SKM-1 treated with dmso at 0.1 percent for 144 hours (cell line): ENCODE results near the gene CHMP6.

Source experiments
- DNase-seq: peaks from one replicate; lab custom pipeline; 2025; ENCODE audit not compliant: unreplicated experiment; lab: John Stamatoyannopoulos, UW

The CHMP6 gene

DNA sequence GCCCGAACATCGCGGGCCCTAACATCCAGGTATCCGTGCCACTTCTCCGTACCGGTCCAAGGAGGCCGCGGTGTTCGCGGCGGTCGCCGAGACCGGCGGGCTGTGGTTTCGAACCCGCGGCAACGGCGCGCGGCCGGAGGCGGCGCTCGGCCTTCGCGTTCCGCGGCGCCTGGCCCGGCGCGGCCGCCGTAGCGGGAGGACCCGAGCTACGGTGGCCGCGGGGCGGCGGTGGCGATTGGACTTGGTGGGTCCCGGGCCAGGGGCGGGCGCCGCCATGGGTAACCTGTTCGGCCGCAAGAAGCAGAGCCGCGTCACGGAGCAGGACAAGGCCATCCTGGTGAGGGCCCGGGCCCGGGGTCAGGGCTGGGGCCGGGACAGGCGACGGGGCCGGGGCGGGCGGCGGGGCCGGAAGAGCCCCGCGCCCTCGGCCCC is at the start of gene CHMP6:
TSS of gene CHMP6 (plus strand) at position 197 of the 432 bp plus-strand sequence. CDS start at position 275, 78 bp downstream.
- peak; percentile 57 for DNase-seq

DNA sequence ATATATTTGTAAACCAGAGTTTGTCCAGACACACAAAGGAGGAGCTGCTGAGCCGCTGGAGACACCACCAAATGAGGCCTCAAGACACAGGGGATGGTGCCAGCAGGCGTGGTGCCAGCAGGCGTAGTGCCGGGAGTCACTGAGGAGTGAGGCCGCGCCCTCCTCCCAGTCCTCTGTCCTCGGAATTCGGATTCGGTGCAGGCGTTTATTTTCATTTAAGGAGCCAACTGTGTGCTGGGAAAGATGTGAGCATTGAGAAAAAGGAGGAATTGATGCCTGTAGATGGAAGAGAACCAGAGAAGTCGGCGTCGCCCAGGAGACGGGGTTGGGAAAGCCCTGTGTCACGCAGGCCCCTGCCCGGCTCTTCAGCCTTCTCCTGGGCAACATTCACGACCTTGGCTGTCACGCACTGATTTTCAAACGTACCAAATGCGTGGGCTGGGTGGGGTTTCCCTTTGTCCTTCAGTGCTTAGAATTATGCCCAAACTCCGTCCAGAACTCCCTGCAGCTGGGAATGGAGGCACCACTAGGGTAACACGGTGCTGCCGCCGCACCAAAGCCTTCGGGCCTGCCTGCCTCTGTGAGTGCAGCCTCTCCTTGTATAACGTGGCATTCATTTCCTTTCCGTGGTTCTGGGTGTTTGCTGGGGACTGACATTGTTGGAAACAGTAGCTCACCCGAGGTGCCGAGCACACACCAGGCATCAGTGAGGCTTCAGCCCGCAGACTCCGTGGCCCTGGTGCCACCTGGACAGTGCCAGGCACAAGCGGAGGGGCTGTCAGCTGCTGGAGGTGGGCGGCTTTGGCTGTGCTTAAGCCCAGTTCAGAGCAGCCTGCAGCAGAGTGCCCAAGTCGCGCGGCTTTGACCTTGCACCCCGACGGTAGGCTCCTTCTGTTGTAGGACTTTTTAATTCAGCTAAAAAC is 49.0 kb upstream of the CHMP6 start:
- no peak for DNase-seq

DNA sequence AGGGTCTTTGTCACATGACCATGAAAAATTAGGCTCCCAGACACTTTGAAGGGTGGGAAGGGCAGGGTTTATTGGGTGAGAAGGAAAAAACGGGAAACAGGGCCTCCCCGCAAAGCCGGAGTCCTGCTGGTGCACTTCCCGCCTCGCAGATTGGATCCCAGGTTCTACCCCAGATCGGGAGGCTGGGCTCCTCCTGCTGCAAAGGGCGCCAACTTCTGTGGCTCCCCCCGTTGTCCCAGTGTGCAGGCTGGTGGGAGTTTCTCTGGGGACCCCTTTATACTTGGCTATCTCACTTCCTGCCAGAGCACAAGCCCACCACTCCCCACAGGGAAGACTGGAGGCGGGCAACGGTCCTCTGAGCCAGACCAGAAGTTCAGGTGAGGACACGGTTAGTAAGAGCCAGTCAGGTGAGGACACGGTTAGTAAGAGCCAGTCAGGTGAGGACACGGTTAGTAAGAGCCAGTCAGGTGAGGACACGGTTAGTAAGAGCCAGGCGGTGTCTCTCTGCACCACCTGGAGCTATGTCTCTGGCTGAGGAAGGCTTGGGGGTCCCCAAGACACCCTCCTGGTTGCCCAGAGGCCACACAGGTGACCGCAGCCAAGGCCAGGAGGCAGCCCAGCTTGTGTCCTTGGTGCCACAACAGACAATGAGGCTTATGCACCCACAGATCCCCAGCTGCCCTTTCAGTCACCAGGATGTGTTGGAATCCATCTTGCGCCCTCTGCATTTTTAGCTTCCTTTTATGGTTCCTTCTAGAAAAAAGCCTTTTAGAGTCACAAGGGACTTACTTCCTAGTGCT is 48.1 kb upstream of the CHMP6 start:
- DNase-seq: no peak

DNA sequence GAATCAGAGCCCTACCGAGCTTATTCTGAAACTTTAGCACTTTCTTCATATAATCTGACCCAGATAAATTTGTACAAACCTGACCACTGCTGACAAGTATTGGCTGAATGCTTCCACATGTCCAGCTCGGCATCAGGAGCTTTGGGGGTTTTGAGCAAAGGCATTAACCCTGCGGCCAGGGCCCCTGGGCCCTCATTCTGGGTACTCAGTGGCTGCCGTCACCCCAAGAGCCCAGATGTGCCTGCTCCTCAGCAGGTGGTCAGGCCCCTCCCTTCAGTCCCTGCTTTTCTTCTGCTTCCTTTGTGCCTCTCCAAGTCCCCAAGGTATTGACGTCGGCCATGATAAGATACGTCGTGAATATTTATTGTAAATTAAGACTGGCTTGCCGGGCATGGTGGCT is 47.3 kb upstream of the CHMP6 start:
- DNase-seq: no peak

DNA sequence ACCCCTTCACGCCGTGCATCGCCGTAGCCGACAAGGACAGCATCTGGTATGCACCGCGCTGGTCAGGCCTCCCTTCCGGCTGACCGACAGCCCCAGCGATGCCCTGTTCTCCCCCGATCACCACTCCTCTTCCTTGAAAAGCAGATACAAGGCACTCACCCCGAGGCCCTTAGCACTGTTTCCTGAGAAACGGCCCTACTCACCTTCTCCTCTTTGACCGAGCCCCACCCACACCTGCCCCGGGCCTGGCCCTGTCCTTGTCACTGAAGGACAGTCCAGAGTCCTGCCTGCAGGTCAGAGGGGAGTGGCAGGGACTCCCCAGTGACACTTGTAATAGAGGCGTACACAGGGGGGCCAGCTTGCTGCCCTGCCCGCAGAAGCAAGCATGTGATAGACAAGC is 45.9 kb upstream of the CHMP6 start:
- DNase-seq: no peak

DNA sequence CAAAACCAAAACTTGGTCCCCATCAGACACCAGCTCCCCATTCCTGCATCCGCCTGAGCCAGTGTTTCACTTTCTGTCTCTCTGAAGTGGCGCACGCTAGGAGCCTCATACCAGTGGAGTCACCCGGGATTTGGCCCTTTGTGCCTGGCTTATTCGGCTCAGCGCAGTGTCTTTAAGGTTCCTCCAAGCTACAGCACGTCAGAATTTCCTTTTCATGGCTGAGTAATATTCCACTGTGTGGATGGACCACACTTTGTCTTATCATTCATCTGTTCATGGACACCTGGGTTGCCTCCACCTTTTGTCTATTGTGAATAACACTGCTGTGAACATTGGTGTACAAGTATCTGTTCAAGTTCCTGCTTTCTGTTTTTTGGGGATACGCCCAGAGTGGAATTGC is 45.2 kb upstream of the CHMP6 start:
- DNase-seq: no peak

DNA sequence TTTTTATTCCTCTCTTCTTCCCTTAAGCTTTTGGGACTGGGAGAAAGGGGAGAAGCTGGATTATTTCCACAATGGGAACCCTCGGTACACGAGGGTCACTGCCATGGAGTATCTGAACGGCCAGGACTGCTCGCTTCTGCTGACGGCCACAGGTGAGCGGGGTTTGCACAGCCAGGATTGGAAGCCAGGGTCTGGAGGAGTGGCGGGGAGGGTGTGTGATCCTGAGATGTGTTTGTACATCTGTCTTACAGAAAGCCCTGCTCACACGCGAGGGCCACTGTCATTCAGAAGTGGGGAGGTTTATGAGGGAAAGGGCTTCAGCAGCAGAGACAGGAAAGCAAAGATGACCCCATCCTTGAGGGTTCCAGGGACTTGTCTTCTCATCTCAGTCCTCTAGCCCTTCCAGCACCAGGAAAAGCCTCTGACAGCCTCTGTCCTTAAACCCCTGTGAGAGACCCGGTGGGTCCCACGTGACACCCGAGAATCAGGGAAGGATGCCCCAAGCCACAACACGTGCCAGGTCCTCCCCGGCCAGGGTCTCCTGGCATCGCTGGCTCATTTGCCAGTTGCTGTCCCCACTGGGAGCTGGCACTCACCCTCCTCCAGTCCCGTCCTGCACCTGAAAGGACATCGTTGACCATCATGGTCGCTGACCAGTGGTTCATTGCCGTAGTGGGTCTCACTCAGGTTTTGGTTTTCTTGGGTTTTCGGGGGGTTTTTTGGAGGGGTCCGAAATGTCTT is 44.3 kb upstream of the CHMP6 start:
- DNase-seq: no peak

DNA sequence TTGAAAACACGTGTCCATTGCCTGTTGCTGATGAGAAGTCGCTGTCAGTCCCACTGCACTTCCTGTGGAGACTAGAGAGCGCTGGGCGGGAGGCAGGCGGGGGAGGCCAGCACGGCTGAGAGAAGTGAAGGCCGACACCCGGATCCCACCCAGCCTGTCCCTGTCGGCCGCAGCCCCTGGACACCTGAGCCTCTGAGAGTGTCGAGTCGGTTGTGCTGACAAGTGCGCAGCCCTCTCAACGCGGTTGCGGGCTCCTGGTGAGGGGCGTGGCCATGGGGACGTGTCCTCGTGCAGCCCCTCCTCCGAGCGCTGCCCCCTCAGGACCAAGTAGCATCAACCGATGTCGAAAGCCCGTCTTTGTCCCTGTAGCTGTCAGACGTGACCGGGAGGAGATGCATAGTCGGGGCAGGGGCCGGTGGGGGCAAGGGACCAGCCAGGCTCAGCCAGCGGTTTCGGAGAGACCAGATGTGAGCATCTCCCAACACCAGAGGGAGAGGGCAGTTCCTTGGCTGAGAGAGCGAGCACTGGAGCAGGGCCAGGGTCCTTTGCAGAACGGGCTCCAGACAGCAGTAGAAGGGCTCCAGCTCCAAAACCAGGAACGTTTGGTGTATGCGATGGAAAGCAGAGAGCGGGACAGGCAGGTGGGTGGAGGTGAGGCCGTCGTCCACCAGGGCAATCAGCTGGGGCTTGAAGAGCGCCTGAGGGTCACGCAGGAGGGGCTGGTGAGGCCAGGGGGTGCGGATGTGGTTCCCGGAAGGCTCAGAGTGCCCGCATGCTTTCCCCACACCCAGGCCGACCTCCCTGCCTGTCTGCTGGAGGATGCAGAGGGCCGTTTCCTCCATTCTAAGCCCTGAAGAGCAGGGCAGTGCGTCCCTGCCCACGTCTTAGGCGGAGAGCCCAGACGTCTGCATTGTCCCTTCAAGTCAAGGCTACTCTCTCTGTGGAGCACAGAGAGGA is 43.3 kb upstream of the CHMP6 start:
- no peak for DNase-seq

DNA sequence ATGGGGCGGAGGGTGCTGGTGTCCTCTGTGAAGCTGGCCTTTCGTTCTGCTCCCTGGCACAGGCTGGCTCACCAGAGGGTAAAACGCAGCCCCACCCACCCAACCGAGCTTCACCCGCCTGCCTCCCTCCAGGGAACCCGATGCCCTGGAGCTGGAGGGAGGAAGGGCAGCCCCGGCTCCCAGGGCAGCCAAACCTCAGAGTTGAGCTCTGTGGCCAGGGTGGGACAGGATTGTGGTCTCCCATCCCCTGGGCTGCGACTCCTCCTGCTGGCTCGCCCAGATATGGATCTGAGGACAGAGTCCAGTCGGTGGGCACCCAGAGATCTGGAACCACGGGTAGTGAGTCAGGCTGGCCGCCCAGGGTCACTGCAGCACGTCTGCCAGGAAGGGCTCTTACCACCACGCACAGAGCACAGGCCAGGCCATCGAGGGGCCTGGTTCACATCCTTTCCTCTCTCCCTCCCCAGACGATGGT is 42.6 kb upstream of the CHMP6 start:
- no peak for DNase-seq

DNA sequence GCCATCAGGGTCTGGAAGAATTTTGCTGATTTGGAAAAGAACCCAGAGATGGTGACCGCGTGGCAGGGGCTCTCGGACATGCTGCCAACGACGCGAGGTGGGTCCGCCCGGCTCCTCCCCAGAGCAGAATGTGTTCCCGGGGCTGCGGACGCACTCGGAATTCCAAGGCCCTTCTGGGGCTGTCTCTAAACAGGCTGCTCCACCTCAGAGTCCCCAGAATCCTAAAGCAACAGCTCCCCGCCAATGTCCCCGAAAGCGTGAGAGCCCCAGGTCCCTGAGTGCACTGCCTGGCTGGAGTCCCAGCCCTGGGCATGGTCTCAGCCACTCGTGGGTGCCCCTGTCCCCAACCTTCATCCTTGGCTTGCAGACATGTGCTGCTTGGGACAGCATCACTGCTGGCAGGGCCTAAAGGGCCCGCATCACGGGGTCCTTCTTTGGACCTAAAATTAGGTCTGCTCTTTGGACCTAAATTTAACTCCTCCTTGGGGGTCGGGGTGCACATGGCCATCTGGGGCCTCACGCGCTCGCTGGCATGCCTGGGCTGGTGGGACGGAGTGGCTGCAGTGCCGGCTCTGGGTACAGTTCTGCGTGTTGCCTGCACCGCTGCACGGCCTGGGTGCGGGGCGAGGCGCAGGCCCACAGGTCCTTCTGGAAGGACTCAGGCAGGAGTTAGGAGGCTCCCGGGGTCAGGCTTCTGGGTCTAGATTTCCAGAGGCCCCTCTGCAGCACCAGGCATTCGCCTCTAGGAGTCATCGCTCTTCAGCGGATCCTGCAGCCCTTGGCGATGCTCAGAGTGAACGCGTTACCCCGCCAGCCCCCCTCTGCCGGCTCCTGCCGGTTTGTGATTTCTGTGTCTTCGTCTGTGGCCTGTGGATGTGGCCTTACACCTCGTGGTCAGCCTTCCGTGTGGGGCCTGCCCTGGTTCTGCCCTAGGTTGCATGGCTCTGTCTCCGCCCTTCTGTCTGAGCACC is 41.9 kb upstream of the CHMP6 start:
- no peak for DNase-seq

DNA sequence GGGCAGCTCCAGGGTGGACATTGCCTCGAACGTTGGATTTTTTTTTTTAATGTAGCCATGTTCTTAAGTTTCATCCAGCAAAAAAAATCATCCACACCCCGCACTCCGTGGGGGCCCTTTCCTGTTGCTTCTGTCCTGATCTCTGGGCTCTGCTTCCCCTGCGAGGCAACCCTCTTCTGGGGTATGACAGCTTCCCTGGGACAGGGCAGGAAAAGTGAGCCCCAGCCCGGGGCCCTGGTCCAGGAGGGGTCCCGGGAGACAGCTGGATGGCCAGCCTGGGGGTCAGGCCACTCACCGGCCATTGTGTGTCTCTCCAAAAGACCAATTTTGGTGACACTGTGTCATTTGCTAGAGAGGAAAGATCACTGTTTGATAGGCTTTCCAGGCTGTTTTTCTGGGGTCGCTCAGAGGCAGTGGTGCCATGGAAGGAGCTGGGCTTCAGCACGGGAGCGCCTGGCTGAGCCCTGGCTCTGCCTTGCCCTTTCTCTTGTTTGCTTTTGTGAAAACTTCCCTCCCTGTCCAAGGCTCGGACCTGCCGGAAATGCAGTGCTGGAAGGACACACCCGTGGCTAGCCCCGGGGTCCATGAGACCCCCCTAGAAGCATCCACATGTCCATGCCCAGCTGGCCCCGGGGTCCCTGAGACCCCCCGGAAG is 41.0 kb upstream of the CHMP6 start:
- no peak for DNase-seq

DNA sequence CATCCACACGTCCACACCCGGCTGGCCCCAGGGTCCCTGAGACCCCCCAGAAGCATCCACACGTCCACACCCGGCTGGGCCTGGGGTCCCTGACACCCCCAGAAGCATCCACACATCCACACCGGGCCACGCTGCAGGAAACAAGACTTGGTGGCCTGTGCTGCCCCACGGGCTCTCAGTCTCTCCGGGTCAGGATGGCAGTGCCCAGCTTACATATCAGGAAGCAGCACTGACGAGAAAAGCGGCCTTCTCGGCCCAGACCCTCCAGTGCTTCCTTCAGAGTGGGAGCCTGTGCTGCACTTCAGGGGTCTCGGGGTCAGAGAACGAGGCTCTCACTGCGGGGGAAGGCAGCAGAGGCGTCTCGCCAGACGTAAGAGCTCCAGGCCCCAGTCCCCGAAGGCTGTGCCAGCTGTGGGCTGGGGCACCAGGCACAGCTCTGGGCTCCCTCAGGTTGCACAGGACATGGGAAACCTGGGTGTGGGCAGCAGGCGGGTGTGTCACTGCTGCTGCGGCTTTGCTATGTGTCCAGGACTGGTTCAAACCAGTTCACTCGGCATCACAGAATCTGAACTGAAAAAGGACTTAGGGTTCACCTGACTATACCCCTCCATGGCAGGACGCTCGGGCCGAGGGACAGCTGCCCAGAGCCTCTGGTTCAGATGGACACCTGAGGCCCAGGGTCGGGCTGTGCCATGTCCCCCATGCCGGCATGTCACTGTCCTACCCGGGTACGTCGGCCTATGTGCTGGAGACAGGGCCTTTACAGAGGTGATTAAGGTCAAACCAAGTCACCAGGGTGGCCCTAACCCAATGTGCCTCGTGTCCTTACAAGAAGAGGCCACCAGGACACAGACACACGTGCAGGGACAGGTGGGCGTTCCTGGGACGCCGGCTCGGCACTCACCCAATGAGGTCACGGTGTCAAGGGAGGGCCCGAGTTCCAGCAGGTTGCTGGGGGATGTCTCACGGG is 40.2 kb upstream of the CHMP6 start:
- DNase-seq: no peak

DNA sequence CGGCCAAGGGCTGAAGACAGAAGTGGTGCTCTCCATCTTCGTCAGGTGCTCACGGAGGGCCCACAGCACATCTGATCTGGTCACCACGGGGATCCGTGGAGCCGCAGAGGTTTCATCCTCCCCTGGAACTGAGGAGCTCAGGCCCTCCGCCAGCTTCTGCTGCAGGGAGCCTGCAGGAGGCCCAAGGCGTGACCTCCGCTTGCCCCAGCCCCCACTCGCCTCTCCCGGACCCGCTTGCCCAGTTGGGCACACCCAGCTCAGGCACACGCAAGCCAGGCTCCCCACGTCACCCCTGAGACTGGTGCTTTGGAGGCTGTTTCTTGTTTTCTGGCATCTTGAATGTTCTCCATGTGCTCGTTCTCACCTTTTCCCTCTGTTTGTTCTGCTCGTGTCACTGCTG is 39.4 kb upstream of the CHMP6 start:
- DNase-seq: no peak

DNA sequence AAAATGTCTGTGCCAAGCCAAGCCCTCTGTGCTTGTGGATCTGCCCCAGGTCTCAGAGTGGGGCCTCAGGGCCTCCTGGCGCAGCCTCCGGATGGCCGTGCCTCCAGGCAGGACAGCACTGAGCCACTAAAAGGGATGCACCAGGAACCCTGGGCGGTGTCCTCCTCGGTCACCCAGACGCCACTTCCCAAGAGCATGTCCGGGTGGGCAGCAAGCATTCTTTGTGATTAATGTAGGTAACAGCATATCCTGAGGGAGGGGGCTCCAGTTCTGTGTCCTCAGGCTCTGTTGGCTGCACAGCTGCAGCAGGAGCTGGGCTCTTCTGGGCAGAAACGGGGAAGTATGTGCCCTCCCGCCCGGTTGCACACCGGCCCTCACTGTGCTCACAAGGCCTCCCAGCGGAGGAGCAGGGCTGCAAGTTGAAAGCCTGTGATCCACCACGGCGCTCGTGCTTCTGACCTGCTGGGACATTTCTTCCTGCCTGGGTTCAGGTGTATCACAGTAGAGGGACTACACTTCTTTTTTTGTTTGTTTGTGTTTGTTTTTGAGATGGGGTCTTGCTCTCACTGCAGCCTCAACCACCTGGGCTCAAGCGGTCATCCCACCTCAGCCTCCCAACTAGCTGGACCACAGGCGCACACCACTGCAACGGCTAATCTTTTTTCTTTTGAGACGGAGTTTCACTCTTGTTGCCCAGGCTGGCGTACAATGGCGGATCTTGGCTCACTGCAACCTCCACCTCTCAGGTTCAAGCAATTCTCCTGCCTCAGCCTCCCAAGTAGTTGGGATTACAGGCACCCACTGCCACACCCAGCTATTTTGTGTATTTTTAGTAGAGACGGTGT is 37.9 kb upstream of the CHMP6 start:
- DNase-seq: no peak

DNA sequence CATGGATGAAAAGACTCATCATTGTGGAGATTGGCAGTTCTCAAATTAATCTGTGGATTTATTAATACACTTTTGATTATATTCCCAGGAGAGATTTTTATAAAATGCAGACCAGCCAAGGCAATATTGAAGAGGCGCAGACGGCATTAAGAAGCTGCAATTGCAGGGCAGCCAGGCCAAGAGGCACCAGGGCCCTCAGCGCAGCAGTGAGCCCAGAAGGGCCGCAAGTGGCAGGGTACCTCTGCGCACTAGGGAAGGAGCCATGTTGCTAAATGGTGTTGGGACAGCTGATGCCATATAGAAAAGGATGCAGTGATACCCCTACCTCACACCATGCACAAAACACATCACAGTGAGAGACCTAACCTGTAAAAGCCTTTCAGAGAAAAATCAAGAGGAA is 36.6 kb upstream of the CHMP6 start:
- no peak for DNase-seq

DNA sequence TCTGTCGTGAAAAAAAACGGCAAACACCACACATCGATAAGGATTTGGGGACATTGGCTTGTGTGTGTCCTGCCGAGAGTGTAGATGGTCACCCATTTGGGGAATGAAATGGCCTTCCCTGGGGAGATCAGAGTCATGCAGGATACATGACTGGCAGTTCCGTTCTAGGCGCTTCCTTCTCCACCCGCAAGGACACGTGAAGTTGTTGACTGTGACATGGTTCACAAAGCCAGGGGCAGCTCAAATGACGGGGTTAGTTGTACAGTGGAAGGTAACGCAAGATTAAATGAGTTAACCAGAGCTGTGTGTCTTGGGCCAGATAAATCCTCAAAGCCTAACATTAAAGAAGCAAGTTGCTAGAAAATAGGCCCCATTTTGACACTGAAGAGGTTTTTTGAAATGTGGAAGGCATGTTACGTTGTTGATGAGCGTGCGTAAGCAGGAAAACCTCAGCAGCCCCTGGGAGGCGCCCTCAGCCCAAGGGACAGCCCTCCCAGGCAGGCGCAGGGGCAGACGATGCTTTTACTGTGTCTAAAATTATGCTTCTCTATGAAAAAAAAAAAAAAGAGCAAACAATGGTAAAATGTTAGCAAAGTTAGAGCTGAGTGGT is 35.9 kb upstream of the CHMP6 start:
- DNase-seq: no peak
